Brain microvascular endothelial cell (primary cell): ENCODE results near the gene DGKE.

Experiments
- DNase-seq: peaks from one replicate; pipeline ENCODE4 v3.0.0-alpha.2; 2020
- H3K27ac ChIP-seq: fragments of 250-450 bp; sonication (Bioruptor Pico); 2 replicates; pipeline ENCODE4 v1.5.1; 2020; ENCODE audit warnings: mild to moderate bottlenecking, moderate library complexity
- H3K27me3 ChIP-seq: fragments of 250-450 bp; sonication (Bioruptor Pico); replicated peaks from 2 replicates; pipeline ENCODE4 v1.5.1; 2020; ENCODE audit warnings: mild to moderate bottlenecking
- H3K36me3 ChIP-seq: fragments of 250-450 bp; sonication (Bioruptor Pico); replicated peaks from 2 replicates; pipeline ENCODE4 v1.5.1; 2020; ENCODE audit warnings: mild to moderate bottlenecking
- H3K4me3 ChIP-seq: 2 replicates; pipeline ENCODE4 v1.5.1; 2011; ENCODE audit warnings: low read depth, mild to moderate bottlenecking, control low read depth, low read length, moderate library complexity
- in situ Hi-C: cut with HindIII; loops from 2 replicates; pipeline ENCODE4 v1.10.0; 2017; ENCODE audit warnings: low sequenced_read_pairs, low pct_ligation_motif_present
- TF ChIP-seq, protein P1 (sequence below): IDR thresholded peaks from 2 replicates; pipeline ENCODE4 v1.5.1; 2011; ENCODE audit warnings: low read depth, mild to moderate bottlenecking, moderate library complexity, low read length, control low read depth, inconsistent platforms; ENCODE audit errors: missing control alignments

The DGKE gene

DNA sequence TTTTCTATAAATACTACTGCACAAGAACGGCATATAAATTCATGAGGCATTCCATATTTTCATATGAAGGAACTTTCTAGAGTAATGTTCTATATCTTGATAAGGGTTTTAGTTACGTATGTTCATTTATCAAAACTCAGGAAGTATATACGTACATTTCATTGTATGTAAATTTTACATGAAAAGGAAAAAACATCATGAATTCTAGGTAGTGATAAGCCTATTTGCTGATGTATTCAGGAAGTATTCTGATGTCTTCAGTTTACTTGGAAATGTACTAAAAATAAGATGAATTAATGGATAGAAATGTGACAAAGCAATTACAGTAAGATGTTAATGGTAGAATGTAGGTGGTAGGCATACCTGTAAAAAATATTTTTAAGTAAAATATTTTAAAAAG lies 4.7 kb downstream of the DGKE start:
- no peak for DNase-seq
- Histone ChIP-seq H3K36me3 (no peaks in the 10 kb centered on the region), H3K27ac (no peak overlapping the region), H3K27me3 (no peaks in the 10 kb centered on the region), H3K4me3 (no peak overlapping the region)
- TF ChIP-seq, protein P1, sequence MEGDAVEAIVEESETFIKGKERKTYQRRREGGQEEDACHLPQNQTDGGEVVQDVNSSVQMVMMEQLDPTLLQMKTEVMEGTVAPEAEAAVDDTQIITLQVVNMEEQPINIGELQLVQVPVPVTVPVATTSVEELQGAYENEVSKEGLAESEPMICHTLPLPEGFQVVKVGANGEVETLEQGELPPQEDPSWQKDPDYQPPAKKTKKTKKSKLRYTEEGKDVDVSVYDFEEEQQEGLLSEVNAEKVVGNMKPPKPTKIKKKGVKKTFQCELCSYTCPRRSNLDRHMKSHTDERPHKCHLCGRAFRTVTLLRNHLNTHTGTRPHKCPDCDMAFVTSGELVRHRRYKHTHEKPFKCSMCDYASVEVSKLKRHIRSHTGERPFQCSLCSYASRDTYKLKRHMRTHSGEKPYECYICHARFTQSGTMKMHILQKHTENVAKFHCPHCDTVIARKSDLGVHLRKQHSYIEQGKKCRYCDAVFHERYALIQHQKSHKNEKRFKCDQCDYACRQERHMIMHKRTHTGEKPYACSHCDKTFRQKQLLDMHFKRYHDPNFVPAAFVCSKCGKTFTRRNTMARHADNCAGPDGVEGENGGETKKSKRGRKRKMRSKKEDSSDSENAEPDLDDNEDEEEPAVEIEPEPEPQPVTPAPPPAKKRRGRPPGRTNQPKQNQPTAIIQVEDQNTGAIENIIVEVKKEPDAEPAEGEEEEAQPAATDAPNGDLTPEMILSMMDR, result no peak
- in situ Hi-C loops, result no loop called here

DNA sequence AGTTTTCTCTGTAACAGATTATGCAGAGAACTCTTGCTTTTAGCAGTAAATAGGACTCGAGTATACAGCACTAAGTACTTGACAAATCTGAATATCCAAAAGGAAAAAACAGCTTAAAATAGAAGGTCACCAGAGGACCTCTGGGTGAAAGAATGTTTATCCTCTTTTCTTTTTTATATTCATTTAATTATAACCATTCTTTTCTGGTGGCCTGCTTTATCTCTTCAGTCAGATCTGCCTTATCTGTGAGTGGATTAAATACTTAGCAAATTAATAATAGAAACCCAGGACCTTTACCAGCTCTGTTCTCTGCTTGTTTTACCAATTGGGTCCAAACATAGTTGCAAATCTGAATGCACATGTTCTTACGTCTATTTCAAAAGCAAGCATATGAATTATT lies 8.6 kb downstream of the DGKE start:
- TF ChIP-seq, protein P1, result no peak
- H3K36me3 ChIP-seq, result no peaks in the 10 kb centered on the region
- no peak overlapping the region for H3K4me3 ChIP-seq
- no peak overlapping the region for H3K27ac ChIP-seq
- no peaks in the 10 kb centered on the region for H3K27me3 ChIP-seq
- DNase-seq, result no peak
- in situ Hi-C loops, result no loop called here

DNA sequence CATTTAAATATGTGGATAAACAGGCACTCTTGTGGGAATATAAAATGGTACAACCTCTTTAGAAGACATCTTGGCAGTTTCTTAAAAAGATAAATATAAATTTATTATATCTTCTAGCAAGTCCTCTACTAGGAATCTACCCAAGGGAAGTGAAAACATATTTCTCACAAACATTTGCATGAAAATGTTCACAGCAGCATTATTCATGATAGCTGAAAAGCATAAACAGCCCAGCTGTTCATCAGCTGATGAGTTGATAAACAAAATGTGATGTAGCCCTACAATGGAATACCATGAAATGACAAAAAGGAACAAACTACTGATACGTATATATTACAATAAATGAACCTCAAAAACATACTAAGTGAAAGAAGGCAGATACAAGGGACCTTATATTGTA lies 12.0 kb downstream of the DGKE start:
- Histone ChIP-seq H3K27ac (no peak overlapping the region), H3K4me3 (no peak overlapping the region), H3K27me3 (no peaks in the 10 kb centered on the region), H3K36me3 (no peaks in the 10 kb centered on the region)
- no peak for DNase-seq
- in situ Hi-C loops, result no loop called here
- TF ChIP-seq, protein P1, result no peak

DNA sequence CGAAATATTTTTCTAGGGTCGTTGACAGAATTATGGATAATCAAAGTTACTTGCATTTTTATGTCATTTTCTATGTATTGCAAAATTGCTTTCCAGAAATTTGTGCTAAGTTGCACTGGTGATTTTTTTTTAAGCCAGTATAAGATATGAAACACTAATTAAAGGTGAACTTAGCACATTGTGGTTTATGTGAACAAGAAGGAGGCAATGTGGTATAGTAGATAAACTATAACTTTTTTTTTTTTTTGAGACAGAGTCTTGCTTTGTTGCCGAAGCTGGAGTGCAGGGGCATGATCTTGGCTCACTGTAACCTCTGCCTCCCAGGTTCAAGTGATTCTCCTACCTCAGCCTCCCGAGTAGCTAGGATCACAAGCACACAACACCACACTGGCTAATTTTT lies 13.2 kb downstream of the DGKE start:
- Histone ChIP-seq H3K27ac (no peak overlapping the region), H3K4me3 (no peak overlapping the region), H3K36me3 (no peaks in the 10 kb centered on the region), H3K27me3 (no peaks in the 10 kb centered on the region)
- in situ Hi-C loops, result no loop called here
- TF ChIP-seq, protein P1, result no peak
- no peak for DNase-seq

DNA sequence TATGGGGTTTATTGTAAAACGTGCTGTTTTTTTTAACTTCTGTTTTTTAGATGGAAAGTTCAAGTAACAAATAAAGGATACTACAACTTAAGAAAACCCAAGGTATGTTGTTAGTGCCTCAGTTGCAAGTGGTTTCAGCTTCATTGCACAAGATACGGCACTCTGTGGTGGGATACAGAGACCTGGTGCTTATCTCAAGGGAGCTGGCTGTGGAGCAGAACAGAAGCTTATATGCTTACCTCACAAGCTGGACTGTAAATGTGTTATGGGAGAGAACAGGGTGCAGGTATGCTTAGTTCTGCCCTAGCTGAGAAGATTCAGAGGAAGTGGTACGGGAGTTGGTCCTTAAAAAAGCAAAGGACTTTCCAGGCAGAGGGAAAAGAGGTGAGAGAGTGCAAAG lies 15.2 kb downstream of the DGKE start:
- in situ Hi-C loops, result no loop called here
- TF ChIP-seq, protein P1, result no peak
- no peak for DNase-seq
- H3K27me3 ChIP-seq, result no peaks in the 10 kb centered on the region
- no peak overlapping the region for H3K27ac ChIP-seq
- H3K36me3 ChIP-seq, result no peaks in the 10 kb centered on the region
- H3K4me3 ChIP-seq, result no peak overlapping the region

DNA sequence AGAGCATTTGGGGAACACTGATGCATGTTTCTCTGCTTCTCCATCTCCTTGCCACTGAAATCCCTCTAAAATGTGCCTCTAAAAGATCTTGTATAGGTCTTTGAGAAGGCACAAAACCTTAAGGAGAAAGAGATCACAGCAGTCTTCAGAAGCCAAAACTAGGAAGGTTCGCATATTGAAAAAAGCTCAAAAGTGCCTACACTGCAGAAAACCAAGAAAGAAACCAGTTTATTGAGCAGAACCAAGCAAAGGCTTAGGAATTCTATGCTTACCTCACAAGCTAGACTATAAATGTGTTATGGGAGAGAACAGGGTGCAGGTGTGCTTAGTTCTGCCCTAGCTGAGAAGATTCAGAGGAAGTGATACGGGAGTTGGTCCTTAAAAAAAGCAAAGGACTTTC lies 16.6 kb downstream of the DGKE start:
- no peaks in the 10 kb centered on the region for H3K27me3 ChIP-seq
- TF ChIP-seq, protein P1, result no peak
- no peak overlapping the region for H3K4me3 ChIP-seq
- H3K36me3 ChIP-seq, result no peaks in the 10 kb centered on the region
- no peak overlapping the region for H3K27ac ChIP-seq
- DNase-seq, result no peak
- in situ Hi-C loops, result no loop called here
